ENCODE measurements around the gene YEATS4. TPM values are rescaled to one million over a fixed set of nuclear protein-coding genes. Genes with fewer than 3 reads are reported as not detected.
A peak's percentile ranks its signal among the peaks of the same experiment; 100 is the strongest.

The YEATS4 gene
- polyA plus RNA-seq, 3 donors: 25.3 to 36.3 (median 34.1) TPM

DNA sequence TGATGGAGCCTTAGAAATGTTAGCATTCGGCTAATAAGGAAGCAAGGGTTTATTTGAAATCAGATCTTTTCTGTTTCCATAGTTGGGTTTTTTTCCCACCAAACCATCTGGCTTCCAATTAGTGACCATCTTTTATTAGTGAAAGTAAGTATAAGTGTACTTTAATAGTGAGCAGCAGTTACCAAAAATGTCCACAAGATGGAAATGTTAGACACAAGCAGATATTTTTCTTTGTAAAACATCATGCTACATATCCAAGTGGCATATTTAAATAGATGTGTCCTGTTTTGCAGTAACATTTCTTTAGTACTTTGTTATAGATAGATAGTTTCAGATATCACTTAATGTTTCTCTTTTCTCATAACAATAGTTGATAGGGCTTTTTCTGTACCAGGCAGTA, 28.8 kb downstream of the YEATS4 start:
- peak; percentile 10 to 18 (median 14) for DNase-seq (ENCODE audit: low read depth in 3 of 3, low spot score in 2 of 3)

- no peak for DNase-seq (ENCODE audit: low read depth in 3 of 3, low spot score in 2 of 3)
Observed at GRCh38 chr12:69389831-69390230, 30.3 kb downstream of the YEATS4 start.

DNA sequence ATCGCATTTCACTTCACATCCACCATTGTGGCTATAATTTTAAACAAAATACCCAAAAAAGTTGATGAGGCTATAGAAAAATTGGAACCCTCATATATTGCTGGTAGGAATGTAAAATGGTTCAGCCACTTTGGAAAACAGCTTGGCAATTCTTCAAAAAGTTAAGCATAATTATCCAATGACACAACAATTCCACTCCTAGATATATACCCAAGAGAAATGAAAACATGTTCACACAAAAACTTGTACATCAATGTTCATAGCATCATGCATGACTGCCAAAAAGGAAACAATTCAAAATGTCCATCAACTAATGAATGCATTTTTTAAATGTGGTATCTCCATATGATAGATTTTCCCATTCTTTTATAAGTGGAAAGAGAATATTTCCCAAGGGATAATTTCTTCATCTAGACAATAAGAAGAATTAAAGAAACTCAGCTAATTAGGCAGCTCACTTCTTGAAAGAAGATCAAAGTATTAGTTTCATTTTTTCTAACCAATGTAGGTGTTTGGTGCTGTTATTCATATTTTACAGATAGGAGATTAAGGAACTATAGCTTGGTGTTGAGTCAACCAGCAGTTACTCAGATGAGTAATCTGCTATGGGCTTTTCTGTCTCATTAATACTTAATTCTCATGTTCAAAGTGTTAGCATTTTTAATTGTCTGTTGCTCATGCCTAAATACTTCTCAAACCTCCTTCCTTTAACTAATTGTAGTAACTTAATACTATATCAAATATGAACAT, 32.8 kb downstream of the YEATS4 start:
- DNase-seq (ENCODE audit: low read depth in 3 of 3, low spot score in 2 of 3): no peak

GRCh38 chr12:69396041-69396440, 36.5 kb downstream of the YEATS4 start:
- no peak for DNase-seq (ENCODE audit: low read depth in 3 of 3, low spot score in 2 of 3)

DNA sequence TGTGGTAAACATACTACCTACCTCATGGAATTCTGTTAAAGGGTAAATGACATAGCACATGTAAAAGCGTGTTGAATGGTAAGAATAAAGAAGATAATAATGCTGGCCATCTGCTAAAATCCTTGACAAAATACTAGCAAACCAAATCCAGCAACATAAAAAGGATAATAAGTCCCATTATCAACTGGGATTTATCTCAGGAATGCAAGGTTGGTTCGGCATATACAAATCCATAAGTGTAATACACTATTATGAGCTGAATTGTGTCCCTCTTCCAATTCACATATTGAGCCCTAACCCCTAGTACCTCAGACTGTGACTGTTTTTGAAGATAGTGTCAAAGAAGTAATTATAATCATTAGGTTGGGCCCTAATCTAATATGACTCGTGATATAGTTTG, 37.4 kb downstream of the YEATS4 start:
- DNase-seq (ENCODE audit: low read depth in 3 of 3, low spot score in 2 of 3): no peak

DNA sequence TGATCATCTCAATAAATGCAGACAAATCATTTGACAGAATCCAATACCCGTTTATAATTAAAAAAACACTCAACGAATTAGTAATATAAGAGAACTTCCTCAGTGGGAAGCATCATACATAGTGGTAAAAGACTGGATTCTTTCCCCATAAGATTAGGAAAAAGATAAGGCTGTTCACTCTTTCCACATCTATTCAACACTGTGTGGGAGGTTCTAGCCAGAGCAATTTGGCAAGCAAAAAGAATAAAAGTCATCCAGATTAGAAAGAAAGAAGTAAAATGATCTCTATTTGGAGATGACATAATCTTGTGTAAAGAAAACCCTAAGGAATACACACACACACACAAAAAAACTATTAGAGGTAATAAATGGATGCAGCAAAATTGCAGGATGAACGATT, 38.4 kb downstream of the YEATS4 start:
- DNase-seq (ENCODE audit: low read depth in 3 of 3, low spot score in 2 of 3): no peak

GRCh38 chr12:69401940-69402339, 42.4 kb downstream of the YEATS4 start:
- no peak for DNase-seq (ENCODE audit: low read depth in 3 of 3, low spot score in 2 of 3)

GRCh38 chr12:69404851-69405565, 45.5 kb downstream of the YEATS4 start:
- no peak for DNase-seq (ENCODE audit: low read depth in 3 of 3, low spot score in 2 of 3)

DNA sequence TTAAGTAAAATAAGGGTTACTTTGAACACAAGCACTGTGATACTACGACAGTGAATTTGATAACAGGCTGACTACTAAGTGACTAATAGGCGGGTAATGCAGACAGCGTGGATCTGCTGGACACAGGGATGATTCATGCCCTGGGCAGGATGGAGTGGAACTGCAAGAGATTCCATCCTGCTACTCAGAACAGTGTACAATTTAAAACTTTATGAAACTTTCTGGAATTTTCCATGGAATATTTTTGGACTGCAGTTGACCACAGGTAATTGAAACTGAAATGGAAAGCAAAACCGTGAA, 46.0 kb downstream of the YEATS4 start:
- DNase-seq (ENCODE audit: low read depth in 3 of 3, low spot score in 2 of 3): no peak

DNA sequence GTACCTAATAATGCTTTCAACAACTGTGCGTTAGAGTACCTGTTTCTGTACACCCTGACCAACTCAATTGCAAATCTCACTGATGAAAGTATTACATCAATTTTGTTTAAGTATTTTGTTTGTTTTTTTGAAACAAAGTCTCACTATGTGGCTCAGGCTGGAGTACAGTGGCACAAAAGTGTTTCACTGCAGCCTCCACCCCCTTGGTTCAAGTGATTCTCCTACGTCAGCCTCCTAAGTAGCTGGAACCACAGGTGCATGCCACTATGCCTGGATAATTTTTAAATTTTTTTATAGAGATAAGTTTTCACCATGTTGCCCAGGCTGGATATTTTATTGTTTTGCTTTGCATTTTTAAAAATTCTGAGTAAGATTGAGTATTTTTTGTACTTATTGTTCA, 46.7 kb downstream of the YEATS4 start:
- DNase-seq (ENCODE audit: low read depth in 3 of 3, low spot score in 2 of 3): no peak

GRCh38 chr12:69410571-69410970, 51.0 kb downstream of the YEATS4 start:
- DNase-seq (ENCODE audit: low read depth in 3 of 3, low spot score in 2 of 3): no peak

DNA sequence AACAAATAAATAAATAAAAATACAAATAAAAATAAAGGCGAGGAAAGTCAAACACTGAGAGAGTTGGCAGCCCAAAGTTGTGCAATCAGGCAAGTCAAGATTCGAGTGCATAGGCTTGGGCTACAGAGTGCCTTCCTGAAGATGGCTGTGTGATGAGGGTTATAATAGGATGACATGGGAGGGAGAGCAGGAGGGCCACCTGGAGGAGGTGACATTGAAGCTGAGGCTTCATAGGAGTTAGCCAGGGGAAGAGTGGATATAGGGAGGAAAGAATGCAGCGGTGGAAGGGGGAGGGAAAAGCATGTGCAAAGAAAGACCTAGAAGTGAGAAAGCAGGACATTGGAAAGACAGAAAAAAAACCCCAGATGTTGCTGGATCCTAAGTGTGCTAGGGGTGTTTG, 53.1 kb downstream of the YEATS4 start:
- no peak for DNase-seq (ENCODE audit: low read depth in 3 of 3, low spot score in 2 of 3)

GRCh38 chr12:69415471-69416275, 56.1 kb downstream of the YEATS4 start:
- DNase-seq (ENCODE audit: low read depth in 3 of 3, low spot score in 2 of 3): peak; percentile 38 to 47 (median 41)

DNA sequence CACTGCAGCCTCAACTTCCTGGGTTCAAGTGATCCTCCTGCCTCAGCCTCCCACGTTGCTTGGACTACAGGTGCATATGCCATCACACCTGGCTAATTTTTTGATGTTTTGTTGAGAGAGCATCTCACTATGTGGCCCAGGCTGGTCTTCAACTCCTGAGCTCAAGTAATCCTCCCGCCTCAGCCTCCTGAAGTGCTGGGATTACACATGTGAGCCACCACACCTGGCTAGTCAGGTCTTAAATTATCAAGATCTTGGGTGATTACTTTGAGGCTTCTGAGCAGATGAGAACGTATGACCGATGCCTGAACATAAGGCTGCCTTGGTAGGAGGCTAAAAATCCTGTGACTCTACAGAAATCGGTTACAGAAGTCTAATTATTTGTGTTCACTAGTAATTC, 57.7 kb downstream of the YEATS4 start:
- DNase-seq (ENCODE audit: low read depth in 3 of 3, low spot score in 2 of 3): no peak

- DNase-seq (ENCODE audit: low read depth in 3 of 3, low spot score in 2 of 3): no peak
Observed at GRCh38 chr12:69417741-69418167, 58.2 kb downstream of the YEATS4 start.

DNA sequence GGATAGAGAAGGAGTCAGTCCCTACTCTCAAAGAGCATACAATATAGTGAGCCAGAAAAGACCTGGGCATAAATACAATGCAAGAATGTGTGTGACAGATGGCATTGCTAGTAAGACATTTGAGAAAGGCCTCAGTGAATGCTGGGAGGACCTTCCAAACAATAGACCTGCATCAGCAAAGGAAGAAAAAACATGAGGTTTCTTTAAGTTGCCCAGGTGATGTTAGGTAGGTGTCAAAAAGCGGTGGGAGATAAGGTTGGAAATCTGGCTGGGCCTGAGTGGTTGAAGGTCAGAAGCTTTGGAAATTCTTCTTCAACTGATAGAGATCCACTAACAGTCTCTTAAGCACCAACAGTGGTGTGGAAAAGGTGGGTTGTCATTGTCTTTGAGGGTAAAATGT, 60.2 kb downstream of the YEATS4 start:
- DNase-seq (ENCODE audit: low read depth in 3 of 3, low spot score in 2 of 3): no peak

GRCh38 chr12:69421548-69421947, 62.0 kb downstream of the YEATS4 start:
- DNase-seq (ENCODE audit: low read depth in 3 of 3, low spot score in 2 of 3): no peak

DNA sequence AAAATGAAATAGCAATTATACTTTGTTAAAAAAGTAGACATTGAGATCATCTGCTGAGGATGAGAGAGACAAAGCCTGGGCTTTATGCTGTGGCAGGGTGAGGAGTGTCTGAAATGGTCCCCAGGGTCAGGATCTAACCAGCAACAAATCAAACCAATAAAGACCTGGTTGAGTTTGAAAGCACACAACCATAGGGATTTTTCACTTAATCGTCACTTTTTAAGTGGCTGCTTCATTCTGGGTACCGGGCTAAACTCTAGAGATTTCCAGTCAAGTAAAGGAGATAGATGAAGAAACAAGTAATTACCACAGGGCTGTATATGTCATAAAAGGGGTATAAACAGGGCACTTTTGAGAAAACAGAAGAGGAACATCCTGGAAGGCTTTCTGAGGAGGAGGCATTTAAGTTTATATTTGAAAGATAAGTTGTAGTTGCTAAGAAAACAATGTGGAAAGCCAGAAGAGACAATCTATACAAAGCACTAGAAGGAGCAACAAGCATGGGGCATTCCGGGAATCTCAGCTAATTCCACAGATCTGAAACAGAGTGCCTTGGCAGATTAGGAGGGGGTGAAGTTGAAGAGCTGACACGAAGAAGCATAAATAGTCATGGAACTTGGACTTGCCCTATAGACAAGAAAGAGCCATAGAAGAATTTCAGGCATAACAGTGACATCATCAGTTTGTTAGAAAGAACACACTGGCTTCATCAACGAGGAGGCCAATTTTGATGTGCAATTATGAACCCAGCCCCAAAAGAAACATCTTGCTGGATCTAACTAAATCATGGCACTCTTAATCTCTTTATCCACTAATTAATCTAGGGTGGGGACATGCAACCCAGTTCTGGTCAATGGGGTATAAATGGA, 63.7 kb downstream of the YEATS4 start:
- no peak for DNase-seq (ENCODE audit: low read depth in 3 of 3, low spot score in 2 of 3)

- DNase-seq (ENCODE audit: low read depth in 3 of 3, low spot score in 2 of 3): no peak
Observed at GRCh38 chr12:69425417-69425816, 65.9 kb downstream of the YEATS4 start.

GRCh38 chr12:69428351-69429073, 69.0 kb downstream of the YEATS4 start:
- no peak for DNase-seq (ENCODE audit: low read depth in 3 of 3, low spot score in 2 of 3)

All from right renal cortex interstitium (tissue), 3 donors.